GM21367 (cell line): ENCODE measurements around the gene CEP76.

ENCODE experiments used
- ATAC-seq: cut with Tn5 transposase; IDR thresholded peaks from one replicate; pipeline ENCODE4 v1.9.1; 2021; ENCODE audit not compliant: unreplicated experiment

The CEP76 gene

DNA sequence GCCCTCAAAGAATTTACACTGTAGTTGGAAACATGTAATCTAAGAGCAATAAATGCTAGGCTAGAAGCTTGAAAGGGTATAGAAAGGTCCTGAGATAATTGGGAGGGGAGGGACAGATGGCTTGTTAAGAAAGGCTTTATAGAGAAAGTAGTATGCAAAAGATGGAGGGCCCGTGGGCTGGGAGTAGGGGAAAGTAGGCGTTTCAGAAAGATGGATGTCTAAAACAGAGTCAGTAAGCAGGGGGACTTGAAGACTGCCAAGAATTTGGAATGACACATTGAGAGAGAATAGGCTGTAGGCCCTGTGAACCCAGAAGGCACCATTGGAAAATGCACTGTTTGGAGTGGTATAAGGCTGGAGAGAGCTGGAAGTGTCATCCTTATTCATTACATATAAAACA, 1.1 kb upstream of the CEP76 start:
- no peak for ATAC-seq

DNA sequence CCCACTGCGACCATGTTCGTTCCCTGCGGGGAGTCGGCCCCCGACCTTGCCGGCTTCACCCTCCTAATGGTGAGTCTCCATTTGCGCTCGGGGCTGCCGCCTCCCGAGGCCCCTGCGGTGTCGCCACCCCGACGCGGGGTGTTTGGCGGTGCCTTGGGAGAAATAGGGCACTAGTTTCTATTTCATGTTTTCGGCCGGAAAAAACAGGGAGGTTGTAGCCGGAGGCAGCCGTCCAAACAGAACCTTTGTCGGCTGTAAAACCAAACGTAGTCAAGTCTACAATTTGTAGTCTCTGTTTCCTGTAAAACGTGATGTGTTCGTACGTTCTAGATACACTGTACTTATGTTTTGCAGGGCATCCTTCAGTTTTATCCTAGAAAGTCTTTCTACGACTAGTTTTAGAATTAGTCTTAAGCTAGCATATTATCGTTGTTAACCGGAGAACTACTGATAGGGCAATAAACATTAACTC, 609 bp upstream of the CEP76 start:
- peak; percentile 32 for ATAC-seq

DNA sequence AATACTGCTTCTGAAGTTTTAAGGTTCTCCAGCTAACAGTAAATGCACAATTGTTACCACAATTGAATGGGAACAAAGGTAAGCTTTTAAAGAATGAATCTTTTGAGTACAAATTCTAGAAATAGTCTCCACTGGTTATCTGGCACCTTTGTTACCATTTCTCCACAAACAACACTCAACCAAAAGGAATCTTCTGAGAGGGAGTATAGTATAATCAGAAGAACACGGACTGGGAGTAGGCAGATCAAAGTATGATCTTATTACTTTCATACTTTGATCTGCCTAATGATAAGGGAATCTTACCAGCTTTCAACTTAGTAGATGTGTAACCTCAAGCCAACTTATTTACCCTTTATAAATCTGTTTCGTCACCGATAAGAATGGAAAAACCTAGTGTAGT, 1.4 kb downstream of the CEP76 start:
- ATAC-seq = no peak

GRCh38 chr18:12699747-12700146, 2.8 kb downstream of the CEP76 start:
- ATAC-seq = no peak

DNA sequence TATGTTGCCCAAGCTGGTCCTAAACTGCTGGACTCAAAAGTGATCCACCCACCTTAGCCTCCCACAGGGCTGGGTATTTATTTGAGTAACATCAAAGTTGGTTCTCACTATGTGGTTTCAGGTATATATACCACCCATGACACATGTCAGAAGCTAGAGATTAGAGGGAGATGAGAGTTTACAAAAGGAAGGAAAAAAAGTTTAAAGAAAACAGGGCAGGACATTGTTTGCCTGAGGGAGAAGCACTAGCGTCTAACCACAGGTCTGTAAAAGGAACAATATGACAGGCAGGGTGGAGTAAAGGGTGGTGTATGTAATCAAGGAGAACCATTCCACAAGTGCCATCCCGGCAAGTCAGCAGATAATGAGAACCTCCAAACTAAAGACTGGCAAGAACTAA, 8.5 kb downstream of the CEP76 start:
- ATAC-seq = no peak

DNA sequence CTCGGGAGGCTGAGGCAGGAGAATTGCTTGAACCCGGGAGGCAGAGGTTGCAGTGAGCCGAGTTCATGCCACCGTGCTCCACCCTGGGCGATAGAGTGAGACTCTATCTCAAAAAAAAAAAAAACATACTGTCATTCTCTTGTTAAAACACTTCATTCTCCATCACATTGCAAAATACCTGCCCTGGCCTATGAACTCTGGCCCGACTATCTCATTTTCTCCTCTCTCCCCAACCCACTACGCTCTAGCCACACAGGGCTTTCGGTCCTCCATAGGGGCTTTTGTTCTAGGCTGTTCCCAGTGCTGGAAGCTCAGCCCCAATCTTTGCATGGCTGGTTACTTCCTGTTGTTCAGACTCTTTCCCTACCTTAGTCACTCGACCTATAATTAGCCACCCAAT, 10.3 kb downstream of the CEP76 start:
- ATAC-seq = no peak

- no peak for ATAC-seq
Observed at GRCh38 chr18:12689256-12689850, 13.2 kb downstream of the CEP76 start.

DNA sequence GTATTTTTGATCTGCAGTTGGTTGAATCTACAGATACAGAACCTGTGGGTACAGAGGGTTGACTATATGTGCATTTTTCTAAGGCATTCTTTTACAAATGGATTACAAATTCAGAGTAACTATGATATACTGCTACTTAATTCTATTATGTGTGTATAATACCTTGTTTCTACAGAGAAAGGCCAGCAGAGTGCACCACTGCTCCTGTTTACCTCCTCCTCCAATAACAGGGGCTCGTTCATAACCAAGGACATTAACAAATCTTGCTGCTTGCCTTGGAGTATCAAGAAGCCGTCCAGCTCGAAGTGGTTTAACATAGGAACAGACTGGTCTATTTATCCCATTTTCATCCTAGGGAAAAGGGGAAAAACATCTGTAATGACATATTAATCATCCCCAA, 16.4 kb downstream of the CEP76 start:
- ATAC-seq = no peak

DNA sequence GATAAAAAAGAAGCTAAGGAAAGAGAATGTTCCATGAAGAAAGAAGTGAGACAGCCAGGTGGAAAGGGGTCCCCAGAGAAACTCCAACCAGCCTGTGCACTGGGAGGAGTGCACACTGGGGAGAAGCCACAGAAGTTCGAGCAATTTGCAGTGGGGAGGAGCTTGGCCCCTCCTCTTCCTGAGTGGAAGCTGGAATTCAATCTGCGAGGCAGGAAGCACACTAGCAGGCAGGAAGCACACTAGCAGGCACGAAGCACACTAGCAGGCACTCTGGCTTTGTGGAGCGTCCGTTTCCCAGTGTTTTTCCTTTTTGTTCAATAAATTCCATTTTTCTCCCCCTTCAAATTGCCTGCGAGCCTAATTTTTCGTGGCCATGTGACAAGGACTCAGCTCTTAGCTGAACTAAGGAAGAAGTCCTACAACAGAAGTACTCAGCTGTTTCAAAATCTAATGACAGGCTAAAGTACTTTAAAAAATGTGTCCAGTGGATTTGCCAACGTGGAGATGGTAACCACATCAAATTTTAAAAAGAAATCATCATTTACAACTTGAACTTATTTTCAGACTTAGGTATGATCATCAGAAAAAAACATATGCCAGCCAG, 23.2 kb downstream of the CEP76 start:
- ATAC-seq = no peak

DNA sequence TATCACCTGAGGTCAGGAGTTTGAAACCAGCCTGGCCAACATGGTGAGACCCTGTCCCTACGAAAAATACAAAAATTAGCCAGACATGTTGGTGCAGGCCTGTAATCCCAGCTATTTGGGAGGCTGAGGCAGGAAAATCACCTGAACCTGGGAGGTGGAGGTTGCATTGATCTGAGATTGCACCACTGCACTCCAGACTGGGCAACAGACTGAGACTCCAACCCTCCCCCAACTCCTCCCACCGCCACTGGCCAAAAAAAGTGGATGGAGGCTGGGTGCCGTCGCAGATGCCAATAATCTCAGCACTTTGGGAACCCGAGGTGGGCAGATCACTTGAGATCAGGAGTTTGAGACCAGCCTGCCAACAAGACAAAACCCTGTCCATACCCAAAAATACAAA, 34.5 kb downstream of the CEP76 start:
- no peak for ATAC-seq

- ATAC-seq = no peak
Observed at GRCh38 chr18:12659904-12660605, 42.5 kb downstream of the CEP76 start.

- peak; percentile 12 for ATAC-seq
Observed at GRCh38 chr18:12658426-12659138, 43.9 kb downstream of the CEP76 start.

DNA sequence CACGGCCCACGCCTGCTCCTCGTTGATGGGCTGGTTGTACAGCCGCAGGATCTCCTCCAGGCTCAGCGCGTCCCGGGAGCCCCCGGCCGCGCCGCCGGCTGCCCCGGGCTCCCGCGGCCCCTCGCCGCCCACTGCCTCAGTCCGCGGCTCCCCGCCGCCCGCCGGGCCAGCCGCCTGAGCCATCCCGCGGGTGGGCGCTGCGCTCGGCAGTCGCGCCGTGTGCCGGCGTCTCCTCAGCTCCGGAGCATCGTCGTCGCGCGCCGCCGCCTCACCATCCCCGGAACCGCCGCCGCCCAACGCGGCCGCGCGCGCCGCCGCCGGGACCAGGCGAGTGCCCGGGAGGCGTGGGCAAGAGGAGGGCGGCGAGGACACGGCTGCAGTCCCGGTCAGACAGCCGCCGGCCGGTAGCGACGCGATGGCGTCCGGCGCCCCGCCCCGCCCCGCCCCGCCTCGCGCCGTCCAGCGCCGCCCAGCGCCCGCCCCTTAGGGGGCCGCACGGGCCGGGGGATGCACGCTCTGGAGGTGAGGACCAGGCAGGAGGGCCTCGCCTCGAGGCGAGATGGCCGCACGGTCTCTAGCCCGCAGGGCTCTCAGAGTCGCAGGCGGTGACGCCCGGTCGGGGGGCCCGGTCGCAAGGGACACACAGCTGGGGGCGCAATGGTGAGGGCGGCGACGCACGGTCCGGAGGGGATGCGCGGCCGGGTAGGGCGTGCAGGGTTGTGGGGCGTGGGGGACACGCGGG, 44.7 kb downstream of the CEP76 start, which contains the start of gene SPIRE1:
Gene SPIRE1 (minus strand): TSS at position 424 of the 742 bp plus-strand sequence. CDS start 241 bp downstream, at position 183.
- ATAC-seq = peak; percentile 43

DNA sequence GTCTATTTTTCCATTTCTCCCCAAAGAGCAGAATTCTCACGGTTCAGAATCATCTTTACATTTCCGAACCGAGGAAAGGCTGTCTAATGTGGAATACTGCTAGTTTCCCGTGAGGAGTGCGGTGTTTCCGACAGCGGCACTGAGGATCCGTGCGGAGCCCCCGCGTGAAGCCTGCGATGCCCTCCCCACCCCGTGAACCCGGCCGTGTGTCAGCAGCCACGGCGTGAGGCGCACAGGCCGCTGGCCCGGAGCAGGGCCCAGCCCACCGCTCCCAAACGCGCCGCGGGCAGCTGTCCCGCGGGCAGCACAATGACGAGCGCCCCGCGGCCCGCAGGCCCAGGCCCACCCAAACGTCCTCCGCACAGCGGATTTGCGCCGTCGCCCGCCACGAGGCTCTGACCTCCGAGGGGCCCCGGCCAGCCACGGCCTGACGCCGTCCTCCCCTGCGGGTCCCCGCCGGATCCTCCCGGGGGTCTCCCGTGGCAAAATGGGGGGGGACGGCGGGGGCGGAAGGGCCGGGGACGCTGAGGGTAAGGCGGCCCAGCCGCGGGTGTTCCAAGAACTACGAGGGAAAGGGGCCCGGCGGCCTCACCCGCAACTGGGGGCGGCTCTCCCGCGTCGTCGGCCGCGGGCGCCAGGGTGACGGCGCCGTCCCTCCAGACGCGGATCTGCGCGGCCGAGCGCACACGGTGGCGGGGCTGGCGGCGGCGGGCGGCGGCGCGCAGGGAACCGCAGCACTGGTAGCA, 45.4 kb downstream of the CEP76 start:
- ATAC-seq = peak; percentile 31

DNA sequence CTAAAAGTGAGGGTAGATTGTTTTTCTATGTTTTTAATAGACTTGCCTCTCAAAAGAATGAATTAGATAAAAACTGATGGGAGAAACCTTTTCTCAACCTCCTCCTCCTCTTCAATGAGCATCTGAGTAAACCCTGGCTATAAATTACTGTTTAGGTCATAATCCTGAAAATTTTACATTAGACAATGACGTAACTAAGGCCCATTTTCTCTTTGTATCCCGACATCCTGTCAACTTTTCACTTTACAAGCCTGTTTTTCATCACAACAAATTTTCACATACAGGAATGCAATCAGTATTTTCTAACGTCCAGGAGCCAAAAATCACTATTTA, 46.0 kb downstream of the CEP76 start:
- no peak for ATAC-seq

GRCh38 chr18:12654971-12655370, 47.6 kb downstream of the CEP76 start:
- ATAC-seq = no peak

- ATAC-seq = no peak
Observed at GRCh38 chr18:12652861-12653401, 49.6 kb downstream of the CEP76 start.

DNA sequence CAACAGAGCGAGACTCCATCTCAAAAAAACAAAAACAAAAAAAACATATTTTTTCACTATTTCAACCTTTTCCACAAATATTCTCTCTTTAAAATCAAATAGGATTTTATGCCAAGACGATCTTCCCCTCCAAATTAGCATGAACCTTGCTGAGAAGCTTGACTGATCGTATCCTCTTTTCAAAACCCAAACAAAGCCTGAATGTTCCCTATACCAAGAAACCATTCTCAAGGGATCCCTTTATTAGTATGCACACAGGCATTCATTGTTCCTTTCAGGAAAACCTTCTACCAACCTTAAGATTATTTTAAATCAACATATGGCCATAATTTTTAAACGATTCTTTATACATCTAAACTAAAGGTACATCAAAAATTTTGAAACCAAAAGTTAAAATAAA, 50.9 kb downstream of the CEP76 start:
- no peak for ATAC-seq

DNA sequence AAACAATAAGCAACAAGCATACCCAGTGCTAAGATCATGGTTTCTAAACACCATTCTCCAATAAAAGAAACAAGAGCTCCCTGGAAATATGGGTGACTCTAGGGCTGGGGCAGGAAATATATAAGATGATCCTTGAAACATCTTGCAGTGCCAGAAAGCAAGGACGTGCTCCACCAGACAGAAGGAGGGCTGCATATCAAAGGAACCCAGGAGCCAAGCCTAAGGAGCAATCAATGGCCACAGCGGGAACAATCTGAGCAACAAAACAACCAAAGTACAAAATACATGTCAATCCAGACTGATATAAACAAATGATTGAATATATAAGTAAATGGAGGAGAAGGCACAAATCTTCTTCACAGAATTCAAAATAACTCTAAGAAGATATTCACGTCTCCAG, 54.8 kb downstream of the CEP76 start:
- no peak for ATAC-seq

GRCh38 chr18:12645751-12646203, 56.7 kb downstream of the CEP76 start:
- no peak for ATAC-seq
